ENCODE data around the gene PLXNA4. TPM values are rescaled to one million over a fixed set of nuclear protein-coding genes. Genes with fewer than 3 reads are reported as not detected.

The PLXNA4 gene
- total RNA-seq, 1 experiment from 2014 or later = 0.81 TPM

GRCh38 chr7:132571970-132572369, 4.3 kb downstream of the PLXNA4 start:
- H3K27ac Mint-ChIP-seq = no peak overlapping the region
- POLR2A ChIA-PET = no interaction called here
- H3K27me3 Mint-ChIP-seq (ENCODE audit: low read depth) = peaks cover 71% of the 10 kb centered on the region

GRCh38 chr7:132569884-132570614, 6.2 kb downstream of the PLXNA4 start:
- no peak overlapping the region for H3K27ac Mint-ChIP-seq
- TF ChIP-seq MXD4 (CRISPR knock-in tag; IDR thresholded peaks at IDR 0.05; ENCODE audit: borderline replicate concordance) (no peak), TEAD1 (CRISPR knock-in tag; IDR thresholded peaks at IDR 0.05) (no peak), OVOL2 (CRISPR knock-in tag; IDR thresholded peaks at IDR 0.05; ENCODE audit: borderline replicate concordance) (no peak), NFYB (CRISPR knock-in tag; conservative IDR thresholded peaks at IDR 0.05; ENCODE audit: low read depth) (no peak), CREB1 (CRISPR knock-in tag; IDR thresholded peaks at IDR 0.05) (no peak), ZNF232 (CRISPR knock-in tag; IDR thresholded peaks at IDR 0.05) (no peak), NR3C1 (CRISPR knock-in tag; conservative IDR thresholded peaks at IDR 0.05; ENCODE audit: low read depth) (no peak), NFE2L1 (CRISPR knock-in tag; IDR thresholded peaks at IDR 0.05) (no peak), ATF1 (CRISPR knock-in tag; IDR thresholded peaks at IDR 0.05) (no peak), CTCF (IDR thresholded peaks at IDR 0.05) (no peak), E2F5 (CRISPR knock-in tag; IDR thresholded peaks at IDR 0.05) (no peak), SP1 (CRISPR knock-in tag; conservative IDR thresholded peaks at IDR 0.05) (no peak)
- POLR2A ChIA-PET = no interaction called here
- DNase-seq (ENCODE audit: low spot score) = no peak
- H3K4me1 Mint-ChIP-seq = peaks cover 44% of the 10 kb centered on the region
- peaks cover 73% of the 10 kb centered on the region for H3K27me3 Mint-ChIP-seq (ENCODE audit: low read depth)
- H3K36me3 Mint-ChIP-seq = no peaks in the 10 kb centered on the region
- no peak overlapping the region for H3K4me3 Mint-ChIP-seq
- CTCF ChIA-PET = interaction anchor here (3.2 kb wide), 1 partner anchor 10 kb away, joined by 12 read pairs; no protein-coding TSS in a partner anchor
- ATAC-seq = no peak
- no peaks in the 10 kb centered on the region for H3K9me3 Mint-ChIP-seq

More at GRCh38 chr7:132571970-132572369, 4.3 kb downstream of the PLXNA4 start:
- no peak for DNase-seq (ENCODE audit: low spot score)
- peaks cover 46% of the 10 kb centered on the region for H3K4me1 Mint-ChIP-seq
- H3K36me3 Mint-ChIP-seq = no peaks in the 10 kb centered on the region
- CTCF ChIA-PET = interaction anchor here (1.1 to 3.2 kb wide), 2 partner anchors 9 to 14 kb away, joined by 6 to 9 read pairs; no protein-coding TSS in a partner anchor
- H3K9me3 Mint-ChIP-seq = no peaks in the 10 kb centered on the region
- TF ChIP-seq FOXP1 (CRISPR knock-in tag; IDR thresholded peaks at IDR 0.05; ENCODE audit: borderline replicate concordance) (no peak), GRHL2 (CRISPR knock-in tag; IDR thresholded peaks at IDR 0.05; ENCODE audit: insufficient replicate concordance, severe bottlenecking) (no peak), ZNF219 (CRISPR knock-in tag; IDR thresholded peaks at IDR 0.05; ENCODE audit: borderline replicate concordance) (no peak), TEAD1 (CRISPR knock-in tag; IDR thresholded peaks at IDR 0.05) (no peak), ZBTB43 (CRISPR knock-in tag; IDR thresholded peaks at IDR 0.05) (no peak), HMGA2 (CRISPR knock-in tag; IDR thresholded peaks at IDR 0.05) (no peak)
- no peak overlapping the region for H3K4me3 Mint-ChIP-seq
- no peak for ATAC-seq

- peaks cover 3% of the 10 kb centered on the region; the same call in 1 of the 2 replicates for H3K36me3 Mint-ChIP-seq
- ATAC-seq (no peak), DNase-seq (ENCODE audit: low spot score) (no peak)
- no peak overlapping the region for H3K27ac Mint-ChIP-seq
- ChIA-PET POLR2A (no interaction called here), CTCF (interaction anchor here (1.0 to 3.2 kb wide), 3 partner anchors 11 to 51 kb away, joined by 3 to 12 read pairs (median 4); no protein-coding TSS in a partner anchor)
- peaks cover 73% of the 10 kb centered on the region for H3K27me3 Mint-ChIP-seq (ENCODE audit: low read depth)
- no peak overlapping the region for H3K4me3 Mint-ChIP-seq
- peaks cover 41% of the 10 kb centered on the region for H3K4me1 Mint-ChIP-seq
- H3K9me3 Mint-ChIP-seq = peaks cover 4% of the 10 kb centered on the region; the same call in 1 of the 2 replicates
- TF ChIP-seq HMGXB4 (CRISPR knock-in tag; IDR thresholded peaks at IDR 0.05) = no peak
- no peak for TF ChIP-seq NFE2L1 (CRISPR knock-in tag; IDR thresholded peaks at IDR 0.05)
- TF ChIP-seq KAT7 (CRISPR knock-in tag; IDR thresholded peaks at IDR 0.05; ENCODE audit: borderline replicate concordance) = no peak
- TF ChIP-seq ZNF423 (CRISPR knock-in tag; IDR thresholded peaks at IDR 0.05) = no peak
- no peak for TF ChIP-seq ATF3 (CRISPR knock-in tag; conservative IDR thresholded peaks at IDR 0.05)
- TF ChIP-seq AFF4 (CRISPR knock-in tag; IDR thresholded peaks at IDR 0.05; ENCODE audit: borderline replicate concordance) = no peak
- TF ChIP-seq TP53 (CRISPR knock-in tag; IDR thresholded peaks at IDR 0.05) = no peak
Measured at GRCh38 chr7:132568962-132569361, 7.3 kb downstream of the PLXNA4 start.

All from WTC11 (cell line).